DND-41 (cell line): ENCODE results near the gene SGMS1.
"Not testable (repeated sequence)": the region's sequence is repeated elsewhere in the genome, so short reads cannot be mapped to it uniquely, and the experiment has no call there.

Experiments used
- ATAC-seq: fragments of 200-7000 bp; cut with Tn5 transposase; 3 replicates; pipeline ENCODE4 v1.9.1; 2021; ENCODE audit warnings: low read depth; ENCODE audit not compliant: insufficient read depth
- DNase-seq: peaks from one replicate; pipeline ENCODE4 v3.0.0-alpha.2; 2020
- H2AFZ ChIP-seq: 2 replicates; pipeline ENCODE4 v1.6.0; 2012; ENCODE audit warnings: low read depth, low read length
- H3K27ac ChIP-seq: 2 replicates; pipeline ENCODE4 v1.5.1; 2012; ENCODE audit warnings: low read length, inconsistent platforms
- H3K27me3 ChIP-seq: fragments of 200-600 bp; sonication (generic); 2 replicates; pipeline ENCODE4 v1.6.0; 2012; ENCODE audit warnings: low read length, mild to moderate bottlenecking, inconsistent platforms; ENCODE audit not compliant: insufficient read depth, poor library complexity
- H3K36me3 ChIP-seq: 2 replicates; pipeline ENCODE4 v1.5.1; 2012; ENCODE audit warnings: low read length, inconsistent platforms; ENCODE audit not compliant: insufficient read depth
- H3K4me1 ChIP-seq: 2 replicates; pipeline ENCODE4 v1.5.1; 2012; ENCODE audit warnings: mild to moderate bottlenecking, low read length; ENCODE audit not compliant: insufficient read depth
- H3K4me2 ChIP-seq: 2 replicates; pipeline ENCODE4 v1.6.0; 2012; ENCODE audit warnings: mild to moderate bottlenecking, moderate library complexity, low read length, inconsistent platforms; ENCODE audit not compliant: insufficient read depth
- H3K4me3 ChIP-seq, 2 experiments: fragments of 200-600 bp in 1 of 2; shearing (Covaris generic) in 1 of 2; 2 replicates each; pipeline ENCODE4 v1.5.1; 2012 to 2016; ENCODE audit warnings: inconsistent platforms in 2 of 2, low read length in 2 of 2, mild to moderate bottlenecking in 2 of 2, low read depth in 1 of 2, moderate library complexity in 1 of 2
- H3K79me2 ChIP-seq: 2 replicates; pipeline ENCODE4 v1.6.0; 2012; ENCODE audit warnings: low read length, inconsistent platforms; ENCODE audit not compliant: insufficient read depth
- H3K9ac ChIP-seq: 2 replicates; pipeline ENCODE4 v1.6.0; 2012; ENCODE audit warnings: low read depth, mild to moderate bottlenecking, inconsistent platforms, low read length, moderate library complexity
- H3K9me3 ChIP-seq: 2 replicates; pipeline ENCODE4 v1.5.1; 2012; ENCODE audit warnings: low read length, moderate library complexity, mild to moderate bottlenecking, inconsistent platforms; ENCODE audit not compliant: insufficient read depth, severe bottlenecking
- H4K20me1 ChIP-seq: 2 replicates; pipeline ENCODE4 v1.6.0; 2012; ENCODE audit warnings: low read length; ENCODE audit not compliant: insufficient read depth
- EZH2 ChIP-seq: IDR thresholded peaks from 3 replicates; pipeline ENCODE4 v1.6.1; 2012; ENCODE audit warnings: borderline replicate concordance, low read depth, mild to moderate bottlenecking, moderate library complexity, low read length, inconsistent platforms; ENCODE audit not compliant: severe bottlenecking
- TF ChIP-seq, protein P1 (sequence below): IDR thresholded peaks from 2 replicates; pipeline ENCODE4 v1.5.1; 2012; ENCODE audit warnings: borderline replicate concordance, low read length, moderate library complexity, mild to moderate bottlenecking; ENCODE audit not compliant: poor library complexity, severe bottlenecking; ENCODE audit errors: extremely low read depth

Gene SGMS1

DNA sequence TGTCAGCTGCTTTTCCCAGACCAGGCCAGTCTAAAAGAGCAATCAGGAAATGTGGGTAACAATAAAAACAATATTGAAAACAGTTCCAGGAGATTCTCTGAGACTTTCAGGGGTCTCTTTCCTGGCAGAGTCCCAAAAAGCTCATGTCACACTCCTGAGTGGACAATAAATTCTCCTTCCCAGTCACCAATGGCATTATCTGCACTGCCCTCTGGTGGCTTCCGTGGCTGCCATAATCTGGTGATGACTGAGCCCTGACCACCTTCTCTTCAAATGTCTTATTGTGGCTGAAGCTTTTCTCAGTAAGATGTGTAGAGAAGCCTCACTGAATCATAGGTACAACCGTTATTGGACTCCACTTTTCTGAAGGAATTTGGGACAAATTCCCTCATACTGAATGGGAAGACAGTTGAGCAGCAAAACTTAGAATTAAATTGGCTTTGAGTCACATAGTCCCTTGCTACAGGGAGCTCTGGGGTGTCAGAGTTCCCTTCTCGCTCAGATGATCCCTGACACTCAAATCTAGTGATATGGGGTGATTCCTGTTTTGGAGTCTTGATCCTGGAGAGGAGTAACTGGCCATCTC is 348.0 kb downstream of the SGMS1 start:
- H3K9ac ChIP-seq: no peak overlapping the region
- H3K27ac ChIP-seq: no peak overlapping the region
- ATAC-seq: no peak
- H3K9me3 ChIP-seq: no peaks in the 10 kb centered on the region
- no peaks in the 10 kb centered on the region for H4K20me1 ChIP-seq
- H3K27me3 ChIP-seq: no peaks in the 10 kb centered on the region
- no peaks in the 10 kb centered on the region for H3K79me2 ChIP-seq
- no peaks in the 10 kb centered on the region for H3K4me1 ChIP-seq
- no peak overlapping the region for H3K4me2 ChIP-seq
- no peaks in the 10 kb centered on the region for H3K36me3 ChIP-seq
- no peak overlapping the region for H2AFZ ChIP-seq
- peak; percentile 13 for DNase-seq
- no peak for TF ChIP-seq EZH2
- TF ChIP-seq, protein P1, sequence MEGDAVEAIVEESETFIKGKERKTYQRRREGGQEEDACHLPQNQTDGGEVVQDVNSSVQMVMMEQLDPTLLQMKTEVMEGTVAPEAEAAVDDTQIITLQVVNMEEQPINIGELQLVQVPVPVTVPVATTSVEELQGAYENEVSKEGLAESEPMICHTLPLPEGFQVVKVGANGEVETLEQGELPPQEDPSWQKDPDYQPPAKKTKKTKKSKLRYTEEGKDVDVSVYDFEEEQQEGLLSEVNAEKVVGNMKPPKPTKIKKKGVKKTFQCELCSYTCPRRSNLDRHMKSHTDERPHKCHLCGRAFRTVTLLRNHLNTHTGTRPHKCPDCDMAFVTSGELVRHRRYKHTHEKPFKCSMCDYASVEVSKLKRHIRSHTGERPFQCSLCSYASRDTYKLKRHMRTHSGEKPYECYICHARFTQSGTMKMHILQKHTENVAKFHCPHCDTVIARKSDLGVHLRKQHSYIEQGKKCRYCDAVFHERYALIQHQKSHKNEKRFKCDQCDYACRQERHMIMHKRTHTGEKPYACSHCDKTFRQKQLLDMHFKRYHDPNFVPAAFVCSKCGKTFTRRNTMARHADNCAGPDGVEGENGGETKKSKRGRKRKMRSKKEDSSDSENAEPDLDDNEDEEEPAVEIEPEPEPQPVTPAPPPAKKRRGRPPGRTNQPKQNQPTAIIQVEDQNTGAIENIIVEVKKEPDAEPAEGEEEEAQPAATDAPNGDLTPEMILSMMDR: peak; percentile 57
- H3K4me3 ChIP-seq: no peak overlapping the region

DNA sequence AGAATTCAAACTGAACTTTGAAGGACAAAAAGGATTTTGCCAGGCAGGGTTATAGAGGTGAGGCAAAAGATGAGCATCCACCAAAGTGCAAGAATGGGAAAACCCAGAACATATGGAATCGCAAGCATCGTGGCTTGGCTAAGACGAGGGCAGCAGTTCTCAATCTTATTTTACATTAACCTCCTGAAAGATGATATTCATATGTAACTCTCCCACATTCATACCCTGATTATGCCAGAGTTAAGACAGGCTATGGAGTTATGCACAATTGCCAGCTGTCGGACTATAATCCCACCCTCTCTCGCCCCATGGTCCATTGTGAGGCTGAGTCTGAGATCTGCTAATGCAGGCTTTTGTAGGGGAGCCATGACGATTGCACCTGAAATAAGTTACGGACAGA is 351.2 kb downstream of the SGMS1 start:
- no peak overlapping the region for H3K27ac ChIP-seq
- no peak overlapping the region for H3K4me3 ChIP-seq
- H3K4me1 ChIP-seq: no peaks in the 10 kb centered on the region
- DNase-seq (no peak), ATAC-seq (no peak)
- no peaks in the 10 kb centered on the region for H3K9me3 ChIP-seq
- no peaks in the 10 kb centered on the region for H3K27me3 ChIP-seq
- H3K4me2 ChIP-seq: no peak overlapping the region
- H3K9ac ChIP-seq: no peak overlapping the region
- H4K20me1 ChIP-seq: no peaks in the 10 kb centered on the region
- TF ChIP-seq, protein P1: no peak
- no peak for TF ChIP-seq EZH2
- H2AFZ ChIP-seq: no peak overlapping the region
- no peaks in the 10 kb centered on the region for H3K36me3 ChIP-seq
- no peaks in the 10 kb centered on the region for H3K79me2 ChIP-seq

DNA sequence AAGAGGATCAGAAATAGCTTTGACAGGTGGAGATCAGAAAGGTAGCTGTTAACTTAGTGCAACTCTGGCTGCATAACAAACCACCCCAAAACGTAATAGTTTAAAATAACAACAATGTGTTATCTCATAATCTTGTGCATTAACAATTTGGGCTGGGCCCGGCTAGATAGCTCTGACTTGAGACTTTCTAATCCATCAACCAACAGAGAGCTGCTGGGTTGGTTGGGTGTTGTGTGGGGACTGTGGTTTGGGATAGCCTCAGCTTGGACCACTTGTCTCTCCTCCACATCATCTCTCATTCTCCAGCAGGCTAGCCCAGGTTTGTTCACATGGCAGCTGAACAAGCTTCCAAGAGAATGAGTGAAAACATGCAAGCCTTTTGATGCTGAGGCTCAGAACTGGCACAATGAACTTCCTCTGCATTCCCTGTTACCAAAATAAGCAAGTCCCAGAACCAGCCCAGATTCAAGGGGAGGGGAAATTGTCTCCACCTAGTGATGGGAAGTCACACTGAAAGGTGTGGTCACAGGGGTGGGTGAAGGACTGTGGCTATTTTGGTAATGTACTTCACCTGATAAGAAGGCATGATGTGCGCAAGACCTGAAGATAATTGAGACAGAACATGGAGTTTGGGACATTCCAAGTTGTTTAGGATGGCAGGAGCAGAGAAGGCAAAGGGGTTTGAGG is 352.0 kb downstream of the SGMS1 start:
- TF ChIP-seq, protein P1: no peak
- no peak for TF ChIP-seq EZH2
- Histone ChIP-seq H2AFZ (no peak overlapping the region), H3K4me2 (no peak overlapping the region), H3K27ac (no peak overlapping the region), H3K79me2 (no peaks in the 10 kb centered on the region), H3K9me3 (no peaks in the 10 kb centered on the region), H4K20me1 (no peaks in the 10 kb centered on the region), H3K4me1 (no peaks in the 10 kb centered on the region), H3K36me3 (no peaks in the 10 kb centered on the region), H3K9ac (no peak overlapping the region), H3K27me3 (no peaks in the 10 kb centered on the region), H3K4me3 (no peak overlapping the region)
- ATAC-seq (no peak), DNase-seq (no peak)

DNA sequence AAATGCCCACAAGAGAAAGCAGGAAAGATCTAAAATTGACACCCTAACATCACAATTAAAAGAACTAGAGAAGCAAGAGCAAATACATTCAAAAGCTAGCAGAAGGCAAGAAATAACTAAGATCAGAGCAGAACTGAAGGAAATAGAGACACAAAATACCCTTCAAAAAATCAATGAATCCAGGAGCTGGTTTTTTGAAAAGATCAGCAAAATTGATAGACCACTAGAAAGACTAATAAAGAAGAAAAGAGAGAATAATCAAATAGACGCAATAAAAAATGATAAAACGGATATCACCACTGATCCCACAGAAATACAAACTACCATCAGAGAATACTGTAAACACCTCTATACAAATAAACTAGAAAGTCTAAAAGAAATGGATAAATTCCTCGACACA is 355.9 kb downstream of the SGMS1 start:
- not testable (repeated sequence) for ATAC-seq

DNA sequence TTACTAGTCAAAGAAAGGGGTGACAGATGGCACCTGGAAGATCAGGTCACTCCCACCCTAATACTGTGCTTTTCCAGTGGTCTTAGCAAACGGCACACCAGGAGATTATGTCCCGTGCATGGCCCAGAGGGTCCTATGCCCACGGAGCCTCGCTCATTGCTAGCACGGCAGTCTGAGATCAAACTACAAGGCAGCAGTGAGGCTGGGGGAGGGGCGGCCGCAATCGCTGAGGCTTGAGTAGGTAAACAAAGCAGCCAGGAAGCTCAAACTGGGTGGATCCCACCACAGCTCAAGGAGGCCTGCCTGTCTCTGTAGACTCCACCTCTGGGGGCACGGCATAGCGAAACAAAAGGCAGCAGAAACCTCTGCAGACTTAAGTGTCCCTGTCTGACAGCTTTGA is 361.1 kb downstream of the SGMS1 start:
- H3K4me1 ChIP-seq, H3K4me2 ChIP-seq, H3K9ac ChIP-seq, ATAC-seq, H3K27ac ChIP-seq, H3K79me2 ChIP-seq, H3K4me3 ChIP-seq, H3K36me3 ChIP-seq, H2AFZ ChIP-seq, H3K27me3 ChIP-seq, H4K20me1 ChIP-seq, H3K9me3 ChIP-seq, DNase-seq: not testable (repeated sequence)

More for the DNA sequence above, 355.9 kb downstream of the SGMS1 start:
- H3K36me3 ChIP-seq, H3K27ac ChIP-seq, H3K4me3 ChIP-seq, H3K27me3 ChIP-seq, H3K4me2 ChIP-seq, H2AFZ ChIP-seq, H3K4me1 ChIP-seq, H3K9ac ChIP-seq, H3K9me3 ChIP-seq, H4K20me1 ChIP-seq, DNase-seq, H3K79me2 ChIP-seq: not testable (repeated sequence)
